Neuron (in vitro differentiated cells): ENCODE measurements around the gene RYR2.

Source experiments
- H2AFZ ChIP-seq: one replicate; pipeline ENCODE4 v1.6.1; 2013; ENCODE audit warnings: low read depth, mild to moderate bottlenecking, inconsistent platforms, low read length, moderate library complexity
- H3K27me3 ChIP-seq: one replicate; pipeline ENCODE4 v1.6.1; 2013; ENCODE audit warnings: low read length; ENCODE audit not compliant: insufficient read depth
- H3K36me3 ChIP-seq: one replicate; pipeline ENCODE4 v1.6.1; 2013; ENCODE audit warnings: low read length; ENCODE audit not compliant: insufficient read depth
- H3K4me1 ChIP-seq: one replicate; pipeline ENCODE4 v1.6.1; 2013; ENCODE audit warnings: low read length; ENCODE audit not compliant: insufficient read depth
- H3K4me3 ChIP-seq: 2 replicates; pipeline ENCODE4 v1.5.1; 2013; ENCODE audit warnings: mild to moderate bottlenecking, low read length, moderate library complexity
- H3K9me3 ChIP-seq: one replicate; pipeline ENCODE4 v1.6.1; 2013; ENCODE audit warnings: low read length

The RYR2 gene

GRCh38 chr1:237171454-237172117 lies 129.6 kb downstream of the RYR2 start:
- no peaks in the 10 kb centered on the region for H3K36me3 ChIP-seq
- H3K9me3 ChIP-seq: no peaks in the 10 kb centered on the region
- H2AFZ ChIP-seq: no peak overlapping the region
- H3K27me3 ChIP-seq: no peaks in the 10 kb centered on the region
- no peaks in the 10 kb centered on the region for H3K4me1 ChIP-seq
- H3K4me3 ChIP-seq: no peak overlapping the region

- Histone ChIP-seq H3K36me3 (no peaks in the 10 kb centered on the region), H3K4me3 (no peak overlapping the region), H3K9me3 (no peaks in the 10 kb centered on the region), H2AFZ (no peak overlapping the region), H3K27me3 (no peaks in the 10 kb centered on the region), H3K4me1 (no peaks in the 10 kb centered on the region)
Measured at GRCh38 chr1:237172118-237172485, 130.1 kb downstream of the RYR2 start.

- H3K36me3 ChIP-seq: no peaks in the 10 kb centered on the region
- H3K4me1 ChIP-seq: no peaks in the 10 kb centered on the region
- no peak overlapping the region for H3K4me3 ChIP-seq
- H2AFZ ChIP-seq: no peak overlapping the region
- no peaks in the 10 kb centered on the region for H3K27me3 ChIP-seq
- H3K9me3 ChIP-seq: no peaks in the 10 kb centered on the region
Measured at GRCh38 chr1:237179503-237179902, 137.5 kb downstream of the RYR2 start.

- Histone ChIP-seq H3K9me3 (no peaks in the 10 kb centered on the region), H3K27me3 (no peaks in the 10 kb centered on the region), H3K4me1 (no peaks in the 10 kb centered on the region), H3K4me3 (no peak overlapping the region), H2AFZ (no peak overlapping the region), H3K36me3 (no peaks in the 10 kb centered on the region)
Measured at GRCh38 chr1:237180256-237180655, 138.3 kb downstream of the RYR2 start.

GRCh38 chr1:237181743-237182317 lies 139.8 kb downstream of the RYR2 start:
- no peaks in the 10 kb centered on the region for H3K36me3 ChIP-seq

GRCh38 chr1:237183963-237184540 lies 142.1 kb downstream of the RYR2 start:
- Histone ChIP-seq H2AFZ (no peak overlapping the region), H3K9me3 (no peaks in the 10 kb centered on the region), H3K36me3 (no peaks in the 10 kb centered on the region), H3K4me1 (no peaks in the 10 kb centered on the region), H3K27me3 (no peaks in the 10 kb centered on the region), H3K4me3 (no peak overlapping the region)

More at GRCh38 chr1:237181743-237182317, 139.8 kb downstream of the RYR2 start:
- Histone ChIP-seq H3K4me3 (no peak overlapping the region), H3K27me3 (no peaks in the 10 kb centered on the region), H3K4me1 (no peaks in the 10 kb centered on the region), H3K9me3 (no peaks in the 10 kb centered on the region), H2AFZ (no peak overlapping the region)

GRCh38 chr1:237186675-237187074 lies 144.7 kb downstream of the RYR2 start:
- Histone ChIP-seq H3K27me3 (no peaks in the 10 kb centered on the region), H2AFZ (no peak overlapping the region), H3K4me3 (no peak overlapping the region), H3K36me3 (no peaks in the 10 kb centered on the region), H3K4me1 (no peaks in the 10 kb centered on the region), H3K9me3 (no peaks in the 10 kb centered on the region)

- Histone ChIP-seq H2AFZ (no peak overlapping the region), H3K4me1 (no peaks in the 10 kb centered on the region), H3K36me3 (no peaks in the 10 kb centered on the region), H3K27me3 (no peaks in the 10 kb centered on the region), H3K4me3 (no peak overlapping the region), H3K9me3 (no peaks in the 10 kb centered on the region)
Measured at GRCh38 chr1:237187842-237188241, 145.9 kb downstream of the RYR2 start.

- Histone ChIP-seq H3K9me3 (no peaks in the 10 kb centered on the region), H3K27me3 (no peaks in the 10 kb centered on the region), H3K4me3 (no peak overlapping the region), H3K36me3 (no peaks in the 10 kb centered on the region), H3K4me1 (no peaks in the 10 kb centered on the region), H2AFZ (no peak overlapping the region)
Measured at GRCh38 chr1:237191403-237191802, 149.4 kb downstream of the RYR2 start.

- no peak overlapping the region for H3K4me3 ChIP-seq
- no peaks in the 10 kb centered on the region for H3K4me1 ChIP-seq
- no peaks in the 10 kb centered on the region for H3K9me3 ChIP-seq
- no peaks in the 10 kb centered on the region for H3K27me3 ChIP-seq
- H3K36me3 ChIP-seq: no peaks in the 10 kb centered on the region
- H2AFZ ChIP-seq: no peak overlapping the region
Measured at GRCh38 chr1:237197470-237198425, 155.8 kb downstream of the RYR2 start.

- no peaks in the 10 kb centered on the region for H3K9me3 ChIP-seq
- no peak overlapping the region for H2AFZ ChIP-seq
- no peaks in the 10 kb centered on the region for H3K36me3 ChIP-seq
- no peaks in the 10 kb centered on the region for H3K27me3 ChIP-seq
- H3K4me3 ChIP-seq: no peak overlapping the region
- H3K4me1 ChIP-seq: no peaks in the 10 kb centered on the region
Measured at GRCh38 chr1:237199026-237199425, 157.0 kb downstream of the RYR2 start.

- H3K27me3 ChIP-seq: peaks cover 2% of the 10 kb centered on the region
- H3K4me1 ChIP-seq: no peaks in the 10 kb centered on the region
- no peaks in the 10 kb centered on the region for H3K36me3 ChIP-seq
- no peaks in the 10 kb centered on the region for H3K9me3 ChIP-seq
- no peak overlapping the region for H2AFZ ChIP-seq
- H3K4me3 ChIP-seq: no peak overlapping the region
Measured at GRCh38 chr1:237201155-237201554, 159.2 kb downstream of the RYR2 start.

- Histone ChIP-seq H3K4me3 (no peak overlapping the region), H3K4me1 (no peaks in the 10 kb centered on the region), H2AFZ (no peak overlapping the region), H3K27me3 (peaks cover 2% of the 10 kb centered on the region), H3K9me3 (no peaks in the 10 kb centered on the region), H3K36me3 (no peaks in the 10 kb centered on the region)
Measured at GRCh38 chr1:237204841-237205240, 162.9 kb downstream of the RYR2 start.
